ENCODE data around the gene SRMS.

DNA sequence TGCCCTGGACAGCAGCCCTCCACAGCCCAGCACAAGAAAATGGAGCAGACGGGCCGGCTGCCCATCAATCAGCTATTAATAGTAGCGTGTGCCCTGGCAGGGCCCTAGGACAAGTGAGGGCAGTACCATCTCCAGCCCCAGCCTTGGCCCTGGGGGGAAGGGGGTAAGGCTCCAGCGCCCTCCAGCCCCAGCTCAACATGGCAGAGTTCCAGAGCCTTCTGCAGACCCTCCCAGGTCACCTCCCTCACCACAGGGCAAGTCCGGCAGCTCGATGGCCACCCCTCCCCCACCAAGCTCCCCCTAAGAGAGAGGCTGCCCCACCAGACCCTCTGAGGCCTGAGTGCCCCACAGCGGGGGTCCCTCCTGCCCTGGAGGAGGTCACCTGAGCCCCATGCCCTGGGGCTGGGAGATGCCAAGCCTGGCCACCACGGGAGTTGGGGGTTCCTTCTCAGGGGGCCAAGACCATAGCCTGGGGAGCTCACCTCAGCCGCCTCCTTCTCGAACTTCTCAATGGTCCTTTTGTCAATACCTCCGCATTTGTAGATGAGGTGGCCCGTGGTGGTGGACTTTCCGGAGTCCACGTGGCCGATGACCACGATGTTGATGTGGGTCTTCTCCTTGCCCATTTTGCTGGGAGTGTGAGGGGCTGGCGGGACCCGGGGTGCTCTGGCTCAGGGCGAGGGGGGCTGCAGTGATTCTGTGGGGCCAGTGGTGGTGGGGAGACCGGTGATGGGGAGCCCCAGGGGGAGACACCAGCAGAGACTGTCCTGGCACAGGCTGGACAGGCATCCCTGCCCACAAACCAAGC, 50.2 kb downstream of the SRMS start:
- TF ChIP-seq, protein P1, sequence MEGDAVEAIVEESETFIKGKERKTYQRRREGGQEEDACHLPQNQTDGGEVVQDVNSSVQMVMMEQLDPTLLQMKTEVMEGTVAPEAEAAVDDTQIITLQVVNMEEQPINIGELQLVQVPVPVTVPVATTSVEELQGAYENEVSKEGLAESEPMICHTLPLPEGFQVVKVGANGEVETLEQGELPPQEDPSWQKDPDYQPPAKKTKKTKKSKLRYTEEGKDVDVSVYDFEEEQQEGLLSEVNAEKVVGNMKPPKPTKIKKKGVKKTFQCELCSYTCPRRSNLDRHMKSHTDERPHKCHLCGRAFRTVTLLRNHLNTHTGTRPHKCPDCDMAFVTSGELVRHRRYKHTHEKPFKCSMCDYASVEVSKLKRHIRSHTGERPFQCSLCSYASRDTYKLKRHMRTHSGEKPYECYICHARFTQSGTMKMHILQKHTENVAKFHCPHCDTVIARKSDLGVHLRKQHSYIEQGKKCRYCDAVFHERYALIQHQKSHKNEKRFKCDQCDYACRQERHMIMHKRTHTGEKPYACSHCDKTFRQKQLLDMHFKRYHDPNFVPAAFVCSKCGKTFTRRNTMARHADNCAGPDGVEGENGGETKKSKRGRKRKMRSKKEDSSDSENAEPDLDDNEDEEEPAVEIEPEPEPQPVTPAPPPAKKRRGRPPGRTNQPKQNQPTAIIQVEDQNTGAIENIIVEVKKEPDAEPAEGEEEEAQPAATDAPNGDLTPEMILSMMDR (conservative IDR thresholded peaks at IDR 0.05 in 1 of 2, IDR thresholded peaks at IDR 0.05 in 1 of 2; ENCODE audit: extremely low read depth in 1 of 2, insufficient read depth in 1 of 2, low read depth in 1 of 2, low read length in 2 of 2) = no peak
- no peak for TF ChIP-seq EZH2 (IDR thresholded peaks at IDR 0.05; ENCODE audit: borderline replicate concordance, low read length)
